ENCODE data around the gene TBC1D2B.

Gene TBC1D2B

DNA sequence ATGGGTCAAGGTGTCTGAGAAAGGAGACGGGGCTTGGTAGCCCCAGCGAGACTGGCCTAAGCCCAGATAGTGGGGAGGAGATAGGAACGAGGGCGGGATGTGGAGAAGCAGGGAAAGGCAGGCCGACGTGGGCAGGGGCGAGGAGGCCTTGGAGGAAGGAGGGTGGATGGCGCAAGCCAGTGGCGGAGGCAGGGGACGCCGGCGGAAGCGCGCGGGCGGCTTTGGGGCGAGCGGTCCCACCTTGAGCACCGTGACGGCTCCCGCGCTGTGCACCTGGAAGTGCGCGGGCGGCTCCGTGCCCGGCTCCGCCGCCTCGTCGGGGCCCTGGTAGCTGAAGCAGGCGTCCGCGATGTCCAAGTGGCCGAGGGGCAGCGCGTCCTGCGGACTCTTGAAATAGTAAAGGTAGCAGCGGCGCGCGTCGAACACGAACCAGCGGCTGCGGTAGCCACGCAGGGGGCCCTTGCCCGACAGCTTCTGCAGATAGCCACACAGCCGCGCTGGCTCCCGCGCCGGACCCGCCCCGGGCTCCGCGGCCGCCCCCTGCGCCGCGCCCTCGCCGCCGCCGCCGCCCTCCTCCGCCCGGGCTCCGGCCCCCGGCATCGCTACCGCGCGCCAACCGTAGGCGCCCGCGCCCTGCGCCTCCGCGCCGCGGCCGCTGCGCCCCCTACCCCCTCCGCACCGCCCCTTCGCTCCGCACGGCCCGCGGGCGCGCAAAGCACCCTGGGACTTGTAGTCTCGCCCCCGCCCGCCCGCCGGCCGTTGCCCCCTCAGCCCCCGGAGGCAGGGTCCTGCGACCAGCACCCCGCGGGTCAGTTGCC is at the start of gene TBC1D2B:
Gene TBC1D2B (minus strand): TSS at position 659 of the 818 bp plus-strand sequence. CDS start 59 bp downstream, at position 600.
- peak; percentile 92 to 93 for ATAC-seq

DNA sequence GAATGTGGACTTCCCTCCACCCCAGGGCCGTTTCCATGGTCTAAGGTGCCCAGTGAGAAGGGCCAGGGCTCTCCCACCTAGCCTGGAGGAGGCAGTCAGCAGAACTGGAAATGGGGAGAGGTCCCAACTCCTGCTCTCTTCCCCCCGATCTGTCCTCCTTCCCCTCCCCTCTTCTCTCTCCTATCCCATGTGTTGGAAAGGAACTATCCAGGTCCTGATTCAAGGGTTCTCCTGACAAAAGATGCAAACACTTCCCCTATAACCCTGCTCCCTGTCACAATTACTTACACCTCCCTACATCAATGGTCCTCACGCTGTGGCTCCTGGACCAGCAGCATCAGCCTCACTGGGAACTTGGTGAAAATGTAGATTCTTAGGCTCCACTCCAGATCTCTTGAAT is 47.8 kb upstream of the TBC1D2B start:
- no peak for ATAC-seq

DNA sequence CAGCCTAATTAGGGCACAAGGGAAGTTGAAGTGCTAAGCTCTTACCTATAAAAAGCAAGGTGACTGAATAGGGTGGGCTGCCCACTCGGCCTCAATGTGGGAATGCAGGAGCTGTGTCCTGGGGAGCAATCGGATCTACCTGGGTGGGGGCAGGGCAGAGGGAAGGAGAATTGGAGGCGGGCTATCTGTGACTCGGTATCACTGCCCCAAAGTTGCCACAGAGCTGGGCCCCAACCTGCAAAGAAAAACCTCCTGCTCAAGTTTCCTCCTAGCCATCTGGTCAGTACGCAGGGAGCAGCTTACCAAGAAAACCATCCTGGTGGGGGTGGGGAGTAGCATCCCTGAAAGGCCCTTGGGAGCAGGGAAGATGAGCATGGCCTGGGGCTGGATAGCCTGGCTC is 43.0 kb upstream of the TBC1D2B start:
- no peak for ATAC-seq

DNA sequence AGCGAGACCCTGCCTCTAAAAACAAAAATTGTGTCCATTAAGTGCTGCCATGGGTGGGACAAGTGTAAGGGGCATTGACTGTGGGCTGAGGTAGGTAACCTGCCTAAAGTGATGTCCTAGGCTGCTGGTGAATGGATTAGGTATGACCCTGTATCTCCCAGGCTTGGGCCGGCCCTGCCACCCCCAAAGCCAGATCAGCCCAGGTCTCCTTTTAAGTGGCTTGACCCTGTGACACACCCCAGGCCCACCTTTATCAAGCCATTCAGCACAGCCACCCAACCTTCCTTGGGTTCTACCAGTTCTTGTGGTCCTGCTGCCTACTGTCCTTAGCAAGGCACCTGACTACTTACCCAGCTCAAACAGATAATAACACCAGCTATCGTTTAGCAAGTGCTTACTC is 35.0 kb upstream of the TBC1D2B start:
- no peak for ATAC-seq

DNA sequence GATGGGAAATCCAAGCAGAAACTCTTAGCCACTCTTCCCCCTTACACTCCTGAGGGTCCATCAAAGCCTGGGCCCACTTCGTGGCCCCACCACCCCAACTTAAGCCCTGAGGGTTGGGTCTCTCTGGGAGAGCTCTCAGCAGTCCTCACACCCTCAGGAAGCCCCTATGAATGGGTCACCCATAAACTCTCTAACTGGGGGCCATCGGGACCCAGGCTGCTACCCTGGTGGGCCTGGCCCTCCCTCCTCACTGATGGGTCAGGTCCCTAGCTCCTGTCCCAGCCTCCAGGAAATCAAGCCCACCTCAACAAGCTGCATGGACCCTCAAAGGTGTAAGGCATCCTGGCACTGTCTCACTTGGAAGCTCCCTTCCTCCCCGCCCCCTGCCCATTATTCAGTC is 34.3 kb upstream of the TBC1D2B start:
- no peak for ATAC-seq

DNA sequence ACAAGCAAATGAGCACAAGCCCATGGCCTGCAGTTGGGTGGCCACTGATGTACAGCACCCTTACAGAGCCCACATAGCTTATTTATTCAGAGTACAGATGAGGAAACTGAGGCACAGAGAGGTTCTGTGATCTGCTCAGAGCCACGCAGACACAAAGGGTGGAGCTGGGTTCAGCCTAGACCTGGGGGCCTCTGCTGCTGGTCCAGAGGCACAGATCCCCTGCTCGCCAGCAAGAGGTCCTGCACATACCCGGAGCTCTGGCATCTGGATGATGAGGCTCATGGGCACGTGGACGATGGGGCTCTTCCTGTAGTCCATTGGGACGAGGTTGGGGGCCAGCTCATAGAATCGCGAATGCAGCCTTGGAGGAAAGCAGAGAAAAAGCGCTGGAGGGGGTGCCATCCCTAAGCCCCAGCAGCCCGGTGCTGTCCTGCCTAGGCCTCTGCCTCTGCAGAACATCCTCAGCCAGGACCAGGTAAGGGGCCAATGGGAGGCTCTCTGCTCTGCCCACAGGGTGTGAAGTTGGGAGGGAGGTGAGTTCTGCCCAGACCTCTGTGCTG is 33.5 kb upstream of the TBC1D2B start:
- ATAC-seq, result no peak

DNA sequence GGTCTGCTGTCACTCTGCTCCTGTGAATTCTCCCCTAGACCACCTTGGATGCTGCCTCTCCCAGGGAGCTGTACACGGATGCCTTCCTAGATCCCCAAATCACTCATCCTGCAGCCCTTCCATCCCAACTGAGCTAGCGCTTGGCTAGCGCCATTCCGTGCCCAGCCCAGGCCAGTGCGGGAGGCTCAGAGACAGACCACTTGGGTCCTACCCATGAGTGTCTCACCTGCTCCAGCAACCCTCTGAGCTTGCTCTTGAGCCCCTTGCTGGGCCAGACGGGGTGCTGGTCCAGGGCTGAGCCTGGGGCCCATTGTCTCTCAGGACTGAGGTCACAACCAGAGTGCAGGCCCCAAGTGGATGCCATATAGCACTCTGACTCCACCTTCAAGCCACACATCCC is 32.6 kb upstream of the TBC1D2B start:
- no peak for ATAC-seq

DNA sequence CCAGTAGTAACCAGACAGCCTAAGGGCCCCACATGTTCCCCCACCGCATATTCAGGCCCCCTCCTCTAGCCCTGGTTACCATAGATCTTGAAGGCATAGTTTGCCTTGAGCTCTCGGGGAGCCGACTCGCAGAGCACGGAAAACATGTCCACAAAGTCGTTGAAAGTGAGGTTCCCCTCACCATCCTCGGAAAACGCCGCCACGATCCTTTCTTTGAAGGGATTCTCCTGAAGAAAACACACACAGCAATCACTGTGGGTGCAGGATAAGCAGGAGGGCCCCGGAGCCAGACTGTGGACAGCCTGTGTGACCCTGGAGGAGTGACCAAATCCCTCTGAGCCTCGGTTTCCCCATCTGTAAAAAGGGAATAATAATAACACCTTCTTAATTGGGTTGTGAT is 31.6 kb upstream of the TBC1D2B start:
- ATAC-seq, result no peak

DNA sequence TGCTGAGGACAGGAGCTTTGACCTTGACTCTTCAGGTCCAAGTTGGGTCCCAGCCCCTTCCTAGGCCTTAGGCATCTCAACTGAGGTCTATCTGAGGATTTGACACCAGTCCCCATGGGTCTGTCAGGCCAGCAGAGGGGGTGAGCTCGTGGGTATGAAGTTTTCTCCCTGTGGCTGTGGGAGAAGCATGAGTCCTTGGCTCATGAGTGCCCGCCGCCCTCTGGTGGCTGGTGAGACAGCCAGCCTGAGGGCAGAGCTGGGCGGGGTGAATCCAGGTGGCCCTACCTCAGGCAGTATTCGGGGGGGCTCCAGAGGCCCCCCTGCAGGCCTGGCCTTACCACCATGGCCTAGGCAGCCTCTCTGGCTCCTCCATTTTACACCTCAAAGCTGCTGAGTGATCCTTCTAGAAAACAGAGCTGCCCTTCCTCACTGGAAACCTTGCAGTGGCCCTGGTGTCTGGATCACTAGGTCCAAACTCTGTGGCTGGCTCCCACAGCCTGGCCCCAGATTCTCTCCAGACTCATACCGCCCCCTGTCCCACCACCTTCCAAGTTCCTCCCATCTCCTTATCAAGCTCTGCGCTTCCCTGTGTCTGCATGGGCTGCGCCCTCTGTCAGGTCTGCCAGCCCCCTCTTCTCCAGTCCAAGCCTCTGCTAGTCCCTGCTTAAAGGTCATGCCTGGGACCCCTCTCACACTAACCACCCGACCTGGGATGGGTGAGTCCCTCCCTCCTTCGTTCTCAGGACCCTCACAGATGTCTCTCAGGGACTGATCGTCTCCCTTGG is 31.0 kb upstream of the TBC1D2B start:
- peak; percentile 77 to 79 for ATAC-seq

DNA sequence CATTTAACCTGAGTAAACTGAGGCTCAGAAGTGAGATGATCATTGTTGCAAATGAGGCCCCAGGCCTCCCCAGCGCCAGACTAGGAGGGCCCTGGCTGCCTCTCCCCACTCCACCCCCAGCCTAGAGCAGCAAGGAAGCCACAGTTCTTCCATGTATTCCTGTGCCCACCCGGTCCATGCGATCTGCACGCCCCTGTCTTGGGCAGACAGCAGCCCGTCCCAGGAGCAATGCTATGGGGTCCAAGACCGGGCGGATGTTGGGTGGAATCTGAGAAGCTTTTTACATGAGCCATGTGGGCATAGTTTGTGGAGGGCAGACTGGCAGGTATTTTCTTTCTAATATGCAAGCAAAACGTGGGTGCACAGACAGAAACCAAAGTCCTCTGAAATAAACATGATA is 30.0 kb upstream of the TBC1D2B start:
- no peak for ATAC-seq

DNA sequence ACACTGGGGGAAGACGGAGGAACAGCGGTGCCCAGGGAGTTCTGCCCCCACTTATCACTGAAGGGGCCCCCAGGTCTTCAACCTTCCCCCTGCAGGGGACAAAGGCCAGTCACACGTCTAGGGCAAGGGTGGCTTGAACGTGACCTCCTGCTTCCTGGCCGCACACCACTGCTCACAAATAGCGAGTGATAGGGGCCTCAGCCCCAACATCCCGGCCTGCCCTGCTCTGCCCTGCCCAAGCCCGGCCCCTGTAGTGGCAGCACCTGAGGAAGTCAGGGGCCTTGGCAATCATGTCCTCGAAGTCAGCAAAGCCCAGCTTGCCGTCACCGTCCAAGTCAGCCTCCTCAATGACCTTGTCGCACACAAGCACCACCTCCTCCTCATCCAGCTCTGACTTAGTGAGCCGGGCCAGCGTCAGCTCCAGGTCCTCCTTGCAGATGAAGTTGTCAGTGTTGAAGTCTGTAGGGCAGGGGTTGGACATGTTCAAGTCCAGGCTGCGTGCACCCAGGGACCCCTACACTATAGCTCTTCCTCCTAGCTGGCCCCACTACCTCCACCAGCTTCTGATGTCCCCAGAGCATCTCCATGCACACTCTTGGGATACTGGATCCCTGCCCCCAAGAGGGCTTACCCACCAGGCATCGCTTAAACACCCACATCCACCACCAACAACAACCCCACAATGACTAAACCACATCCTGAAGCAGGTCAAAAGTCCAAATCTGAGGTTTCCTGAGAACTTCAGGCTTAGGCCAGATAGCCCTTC is 28.1 kb upstream of the TBC1D2B start:
- no peak for ATAC-seq

DNA sequence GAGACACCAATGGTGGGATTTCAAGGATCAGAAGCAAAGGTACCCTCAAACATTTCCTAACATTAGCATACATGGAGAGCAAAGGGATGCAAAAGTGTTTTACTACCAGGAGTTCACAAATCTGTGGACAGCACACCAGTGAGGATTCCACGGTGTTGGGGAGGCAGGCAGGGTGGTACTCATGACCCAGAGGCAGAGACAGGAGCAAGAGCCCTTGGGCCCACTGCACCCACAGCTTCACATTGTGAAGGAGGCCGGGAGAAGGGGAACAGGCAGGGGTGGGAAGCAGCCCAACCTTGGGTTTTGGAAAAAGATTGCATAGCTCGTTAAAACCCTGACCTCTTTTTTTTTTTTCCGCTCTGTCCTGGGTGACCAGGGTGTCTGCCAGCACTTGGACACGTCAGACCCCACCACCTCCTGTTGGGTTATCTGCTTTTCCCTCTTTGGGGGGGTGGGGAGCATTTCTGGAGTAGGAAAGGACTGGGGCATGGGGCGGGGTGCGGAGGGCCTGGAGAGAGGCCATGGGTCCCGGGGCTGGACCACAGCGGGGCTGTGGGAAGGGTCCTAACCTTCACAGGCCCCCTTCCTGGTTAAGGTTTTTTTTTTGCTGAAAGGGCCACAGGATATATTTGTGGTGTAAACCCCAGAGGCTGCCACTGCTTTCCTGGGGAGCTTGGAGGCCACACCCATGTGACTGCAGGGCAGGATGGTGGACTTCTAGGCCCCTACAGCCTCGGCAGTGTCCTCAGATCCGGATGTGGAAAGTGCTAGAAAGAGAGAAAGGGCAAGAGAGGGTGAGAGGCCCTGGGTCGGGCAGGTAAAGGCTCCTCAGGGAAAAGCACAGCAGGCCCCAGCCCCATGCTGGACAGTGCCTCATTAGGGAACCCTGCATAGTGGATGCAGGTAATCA is 27.3 kb upstream of the TBC1D2B start:
- no peak for ATAC-seq

DNA sequence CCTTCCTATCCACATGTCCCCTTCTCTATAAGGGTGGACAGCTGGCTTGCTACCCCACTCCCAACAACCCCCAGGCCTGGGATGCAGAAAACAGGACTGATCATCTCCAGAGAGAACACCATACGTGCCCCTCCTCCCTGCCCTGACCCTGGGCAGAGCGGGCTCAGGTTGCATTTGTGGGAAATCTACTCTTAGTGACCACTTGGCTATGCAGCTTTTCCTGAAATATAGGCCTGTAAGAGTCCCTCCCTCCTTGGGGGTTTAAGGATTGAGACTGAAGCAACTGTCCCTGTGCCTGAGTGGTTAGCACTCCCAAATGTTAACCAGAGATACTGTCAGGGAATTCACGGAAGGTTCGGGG is 26.6 kb upstream of the TBC1D2B start:
- ATAC-seq, result peak in 1 of 2 donors; percentile 2

DNA sequence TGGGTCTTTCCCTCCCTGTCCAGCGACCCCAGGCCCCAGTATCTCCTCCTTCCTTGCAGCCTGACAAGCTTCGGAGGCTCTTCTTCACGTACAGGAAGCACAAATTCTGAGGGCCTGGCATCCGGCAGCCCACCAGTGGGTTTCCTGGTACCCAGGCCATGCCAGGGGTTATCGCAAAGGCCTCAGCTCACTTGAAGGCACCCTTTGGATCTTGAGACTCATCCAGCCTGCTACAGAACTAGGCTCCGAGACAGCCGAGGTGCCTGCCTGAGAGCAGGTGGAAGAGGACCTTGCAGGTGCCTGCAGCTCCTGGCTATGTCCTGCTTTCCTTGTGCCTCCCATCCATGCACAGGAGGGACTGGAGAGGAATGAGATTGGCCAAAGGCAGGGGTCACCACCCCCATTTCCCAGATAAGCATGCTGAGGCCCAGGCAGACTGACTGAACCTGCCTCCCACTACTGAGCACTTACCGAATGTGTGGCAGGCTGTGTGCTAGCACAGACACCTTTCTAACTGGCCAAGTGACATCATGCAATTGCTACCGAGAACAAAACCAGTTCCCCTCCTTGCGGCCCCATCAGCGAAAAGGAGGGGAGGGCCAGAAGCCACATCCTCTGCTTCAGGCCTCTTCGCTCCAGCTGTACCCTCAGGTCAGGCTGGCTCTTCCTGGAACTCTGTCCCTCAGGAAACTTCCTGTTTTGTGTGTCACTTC is 26.1 kb upstream of the TBC1D2B start:
- ATAC-seq, result peak; percentile 76 to 88

DNA sequence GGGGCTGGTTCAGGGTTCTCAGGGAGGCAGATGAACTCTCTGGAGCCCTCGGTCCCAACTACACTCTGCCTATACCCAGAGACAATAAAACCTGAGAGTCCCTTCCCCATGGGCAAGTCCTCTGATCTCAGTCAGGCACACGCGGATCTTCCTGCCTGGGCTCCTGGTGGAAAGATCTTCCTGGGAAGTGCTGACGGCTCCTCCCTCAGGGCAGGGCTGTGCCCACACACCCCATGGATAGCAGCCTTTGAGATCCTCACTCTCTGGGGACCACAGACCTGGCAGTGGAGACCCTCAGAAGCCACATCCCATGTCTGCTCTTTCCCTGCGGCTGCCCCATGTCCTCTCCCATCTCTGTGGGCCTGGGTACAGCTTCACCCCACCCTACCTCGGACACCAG is 25.2 kb upstream of the TBC1D2B start:
- no peak for ATAC-seq

DNA sequence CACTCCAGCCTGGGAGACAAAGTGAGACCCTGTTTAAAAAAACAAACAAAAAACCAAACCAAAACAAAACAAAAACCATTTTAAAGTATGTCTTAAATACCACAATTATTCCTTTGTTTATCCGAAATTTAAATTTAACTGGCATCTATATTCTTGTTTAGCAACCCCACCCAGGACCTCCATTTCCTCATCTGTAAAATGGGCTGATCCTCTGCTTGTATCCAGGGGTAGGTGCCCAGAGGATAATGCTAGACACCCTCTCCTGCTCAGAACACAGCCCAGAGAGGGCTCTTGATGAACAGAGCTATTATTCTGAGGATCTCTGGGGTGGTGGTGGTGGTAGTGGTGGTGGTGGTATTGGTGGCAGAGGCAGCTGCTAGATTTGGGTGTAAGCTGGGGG is 24.7 kb upstream of the TBC1D2B start:
- no peak for ATAC-seq

DNA sequence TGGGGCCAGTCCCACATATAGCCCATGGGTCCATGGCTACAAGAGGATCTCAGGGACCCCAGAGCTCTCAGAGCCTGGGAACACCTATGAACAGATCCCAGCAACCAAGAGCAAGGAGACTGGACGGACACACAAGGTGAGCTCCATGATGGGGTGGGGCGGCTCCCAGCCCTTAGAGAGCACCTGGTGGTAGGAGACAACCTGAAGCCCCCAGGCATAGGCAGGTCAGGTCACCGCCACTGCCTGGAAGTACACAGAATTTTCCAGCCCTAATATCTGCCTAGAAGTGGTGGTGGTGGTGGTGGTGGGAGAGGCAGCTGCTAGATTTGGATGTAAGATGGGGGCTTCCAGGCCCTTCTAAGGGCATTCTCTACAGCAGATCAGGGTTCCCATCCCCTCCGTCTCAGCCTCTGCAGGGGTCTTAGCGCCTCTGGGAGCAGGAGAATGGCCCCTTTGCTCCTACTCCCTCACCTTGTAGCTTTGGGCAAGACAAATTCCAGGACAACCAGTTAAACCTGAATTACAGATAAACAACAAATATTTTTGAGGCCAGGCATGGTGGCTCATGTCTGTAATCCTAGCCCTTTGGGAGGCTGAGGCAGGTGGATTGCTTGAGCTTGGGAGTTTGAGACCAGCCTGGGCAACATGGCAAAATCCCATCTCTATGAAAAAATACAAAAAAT is 24.1 kb upstream of the TBC1D2B start:
- no peak for ATAC-seq

DNA sequence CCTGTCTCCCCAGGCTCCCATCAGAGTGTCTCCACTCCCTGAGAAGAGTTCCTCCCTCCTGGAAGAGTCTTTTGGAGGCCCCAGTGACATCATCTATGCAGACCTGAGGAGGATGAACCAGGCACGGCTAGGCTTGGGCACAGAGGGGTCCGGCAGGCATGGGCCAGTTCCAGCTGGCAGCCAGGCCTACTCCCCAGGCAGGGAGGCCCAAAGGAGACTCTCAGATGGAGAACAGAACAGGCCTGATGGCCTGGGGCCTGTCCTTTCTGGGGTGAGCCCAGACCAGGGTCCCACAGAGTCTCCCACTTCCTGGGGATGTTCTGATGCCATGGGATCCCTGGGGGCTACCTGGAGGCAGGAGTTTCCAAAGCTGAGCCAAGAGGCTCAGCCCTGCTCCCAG is 23.4 kb upstream of the TBC1D2B start:
- ATAC-seq, result no peak

DNA sequence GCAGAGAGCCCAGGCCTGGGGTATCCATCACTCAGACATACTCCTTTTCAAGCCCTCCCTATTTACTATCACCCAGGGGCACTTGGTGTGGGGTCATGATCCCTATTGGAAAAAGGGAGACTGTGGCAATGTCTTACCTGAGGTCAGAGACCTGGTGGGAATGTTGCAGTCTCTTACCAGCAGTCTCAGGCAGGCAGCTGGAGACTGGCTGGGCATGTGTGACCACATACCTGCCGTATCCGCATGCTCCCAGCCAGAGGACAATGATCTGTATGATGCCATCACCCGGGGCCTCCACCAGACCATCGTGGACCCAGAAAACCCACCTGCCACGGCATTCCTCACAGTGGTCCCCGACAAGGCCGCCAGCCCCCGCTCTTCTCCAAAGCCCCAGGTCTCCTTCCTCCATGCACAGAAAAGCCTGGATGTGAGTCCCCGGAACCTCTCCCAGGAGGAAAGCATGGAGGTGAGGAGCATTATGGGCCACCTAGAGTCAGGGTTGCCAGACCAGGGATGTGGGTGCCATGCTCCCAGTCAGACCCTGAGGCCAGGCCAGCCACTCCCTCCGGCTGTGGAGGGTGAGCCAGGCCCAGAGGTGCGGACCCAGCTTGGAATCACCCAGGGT is 20.7 kb upstream of the TBC1D2B start:
- no peak for ATAC-seq

DNA sequence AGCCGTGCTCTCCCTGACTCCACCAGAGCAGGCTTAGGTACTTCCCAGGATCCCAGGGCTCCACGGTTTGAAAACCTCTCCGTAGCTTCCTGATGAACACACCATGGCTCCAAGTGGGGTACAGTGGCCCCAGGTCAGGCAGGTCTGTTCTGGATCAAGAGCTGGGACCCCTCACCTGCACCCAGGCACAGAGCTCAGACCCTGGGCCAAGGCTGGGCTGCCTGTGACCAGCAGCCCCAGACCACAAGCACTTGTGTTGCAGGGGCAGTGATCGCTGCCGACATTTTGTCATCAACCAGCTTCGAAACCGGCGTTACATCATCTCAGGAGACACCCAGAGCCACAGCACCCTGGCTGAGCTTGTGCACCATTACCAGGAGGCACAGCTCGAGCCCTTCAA is 20.2 kb upstream of the TBC1D2B start:
- no peak for ATAC-seq
